A673 (cell line): ENCODE data around the gene NRP2. TPM values are rescaled to one million over a fixed set of nuclear protein-coding genes. Genes with fewer than 3 reads are reported as not detected.

Source experiments
- BruUV-seq: library from RNA; stranded (reverse); fragments of 400-500 nt; replicated peaks from 2 replicates; lab custom pipeline; 2021; lab: Mats Ljungman, UMichigan
- CTCF ChIA-PET: fragments of 300-600 bp; sonication (Branson Sonifier 250); formaldehyde crosslinking; loops from one replicate; lab custom pipeline; 2022; ENCODE audit warnings: antibody characterized with exemption; lab: Charles Lee
- POLR2A ChIA-PET: fragments of 300-600 bp; sonication (Branson Sonifier 250); formaldehyde crosslinking; loops from one replicate; lab custom pipeline; 2022; ENCODE audit warnings: antibody characterized with exemption; ENCODE audit not compliant: low non-redundant PET; lab: Charles Lee
- DNase-seq: peaks from one replicate; pipeline ENCODE4 v3.0.0-alpha.2; 2015; ENCODE audit warnings: low spot score
- H3K27ac ChIP-seq: fragments of 200-600 bp; sonication (generic); 2 replicates; pipeline ENCODE4 v1.5.1; 2016; ENCODE audit warnings: mixed run types, low read depth, mild to moderate bottlenecking, mixed read lengths, antibody characterized with exemption, low read length; ENCODE audit not compliant: poor library complexity, severe bottlenecking
- H3K27me3 ChIP-seq: fragments of 200-600 bp; sonication (generic); replicated peaks from 2 replicates; pipeline ENCODE4 v1.6.1; 2017; ENCODE audit warnings: mixed run types, low read depth, mild to moderate bottlenecking, mixed read lengths, antibody characterized with exemption, low read length; ENCODE audit not compliant: insufficient read depth, poor library complexity
- H3K36me3 ChIP-seq: fragments of 200-600 bp; sonication (generic); 2 replicates; pipeline ENCODE4 v1.6.1; 2016; ENCODE audit warnings: mixed run types, mild to moderate bottlenecking, mixed read lengths, antibody characterized with exemption, low read length; ENCODE audit not compliant: insufficient read depth, poor library complexity, severe bottlenecking
- H3K4me1 ChIP-seq: fragments of 200-600 bp; sonication (generic); 2 replicates; pipeline ENCODE4 v1.6.1; 2017; ENCODE audit warnings: mixed run types, mild to moderate bottlenecking, mixed read lengths, antibody characterized with exemption, low read length; ENCODE audit not compliant: insufficient read depth, poor library complexity, severe bottlenecking
- H3K4me3 ChIP-seq: fragments of 200-600 bp; sonication (generic); 2 replicates; pipeline ENCODE4 v1.5.1; 2016; ENCODE audit warnings: low read depth, mixed run types, mild to moderate bottlenecking, mixed read lengths, low read length; ENCODE audit not compliant: poor library complexity, severe bottlenecking
- H3K9me3 ChIP-seq: fragments of 200-600 bp; sonication (generic); 2 replicates; pipeline ENCODE4 v1.6.1; 2016; ENCODE audit warnings: mixed run types, low read depth, mild to moderate bottlenecking, mixed read lengths, antibody characterized with exemption, low read length; ENCODE audit not compliant: poor library complexity, severe bottlenecking
- CTCF ChIP-seq: fragments of 300-800, 200-600 bp; sonication (generic); conservative IDR thresholded peaks from 2 replicates; pipeline ENCODE4 v1.5.1; 2017; ENCODE audit warnings: low read depth, mild to moderate bottlenecking, antibody characterized with exemption, low read length, moderate library complexity, mixed read lengths
- EZH2 ChIP-seq: fragments of 200-600 bp; sonication (generic); IDR thresholded peaks from 2 replicates; pipeline ENCODE4 v1.6.1; 2017; ENCODE audit warnings: borderline replicate concordance, low read depth, mild to moderate bottlenecking, mixed read lengths, antibody characterized with exemption, low read length; ENCODE audit not compliant: poor library complexity, severe bottlenecking
- intact Hi-C: fragments of 100-400 bp; cut with micrococcal nuclease; formaldehyde crosslinking; loops from one replicate; pipeline ENCODE4 v1.10.0; 2022; ENCODE audit not compliant: unreplicated experiment
- total RNA-seq: library from RNA; stranded (reverse); gene quantifications from 2 replicates; pipeline ENCODE4 v1.2.3, GENCODE V29; 2021

NRP2 gene
- total RNA-seq, 1 experiment from 2014 or later = 4.0 TPM

- no TSS peak for BruUV-seq
- DNase-seq = no peak
- Histone ChIP-seq H3K27ac (no peak overlapping the region), H3K36me3 (no peaks in the 10 kb centered on the region), H3K9me3 (no peaks in the 10 kb centered on the region), H3K27me3 (no peaks in the 10 kb centered on the region), H3K4me1 (no peaks in the 10 kb centered on the region), H3K4me3 (no peak overlapping the region)
- intact Hi-C loops = no loop called here
- TF ChIP-seq CTCF (no peak), EZH2 (no peak)
- CTCF ChIA-PET = no interaction called here
- POLR2A ChIA-PET = no interaction called here
These were observed 133.4 kb downstream of the NRP2 start for GRCh38 chr2:205815673-205816072.

- Histone ChIP-seq H3K27ac (no peak overlapping the region), H3K4me3 (no peak overlapping the region), H3K36me3 (no peaks in the 10 kb centered on the region), H3K4me1 (no peaks in the 10 kb centered on the region), H3K27me3 (no peaks in the 10 kb centered on the region), H3K9me3 (no peaks in the 10 kb centered on the region)
- POLR2A ChIA-PET = no interaction called here
- DNase-seq = no peak
- CTCF ChIA-PET = no interaction called here
- TF ChIP-seq CTCF (no peak), EZH2 (no peak)
- no TSS peak for BruUV-seq
- intact Hi-C loops = no loop called here
These were observed 134.0 kb downstream of the NRP2 start for GRCh38 chr2:205816268-205816667.

- no peaks in the 10 kb centered on the region for H3K9me3 ChIP-seq
- intact Hi-C loops = no loop called here
- POLR2A ChIA-PET = no interaction called here
- no peaks in the 10 kb centered on the region for H3K36me3 ChIP-seq
- DNase-seq = no peak
- TF ChIP-seq EZH2 (no peak), CTCF (no peak)
- H3K27me3 ChIP-seq = no peaks in the 10 kb centered on the region
- H3K4me3 ChIP-seq = no peak overlapping the region
- CTCF ChIA-PET = no interaction called here
- no TSS peak for BruUV-seq
- no peak overlapping the region for H3K27ac ChIP-seq
- H3K4me1 ChIP-seq = no peaks in the 10 kb centered on the region
These were observed 140.3 kb downstream of the NRP2 start for GRCh38 chr2:205822579-205822978.
